ENCODE measurements around the gene SH3RF1. TPM values are rescaled to one million over a fixed set of nuclear protein-coding genes. Genes with fewer than 3 reads are reported as not detected.
"Not testable (repeated sequence)": the region's sequence is repeated elsewhere in the genome, so short reads cannot be mapped to it uniquely, and the experiment has no call there.

Gene SH3RF1
- total RNA-seq, 2 donors from 2014 or later = 66.1 to 76.6 TPM

GRCh38 chr4:169279108-169279507 lies 8.4 kb upstream of the SH3RF1 start:
- ATAC-seq (no peak), DNase-seq (no peak)
- intact Hi-C loops (cut with DNase I, micrococcal nuclease) = no loop called here

DNA sequence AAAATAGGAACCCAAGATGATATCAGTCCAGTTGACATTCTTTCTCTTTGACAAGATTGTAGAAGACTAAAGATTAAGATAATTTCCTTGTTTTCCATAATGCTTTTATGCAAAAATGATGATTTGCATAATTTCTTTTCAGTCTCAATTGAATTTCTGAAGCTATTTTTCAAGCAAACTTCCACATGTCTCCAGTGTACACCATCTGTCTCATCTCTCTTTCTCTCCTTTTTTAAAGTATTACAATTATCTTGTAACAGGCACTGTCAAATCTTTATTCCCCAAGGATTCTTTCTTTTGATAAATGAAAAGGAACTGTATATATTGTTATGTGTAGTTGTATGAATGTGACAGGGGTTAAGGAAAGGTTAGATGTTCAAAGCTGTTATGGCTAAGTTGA lies 7.9 kb upstream of the SH3RF1 start:
- DNase-seq (no peak), ATAC-seq (no peak)
- intact Hi-C loops (cut with DNase I, micrococcal nuclease) = no loop called here

GRCh38 chr4:169277838-169278237 lies 7.1 kb upstream of the SH3RF1 start:
- intact Hi-C loops (cut with DNase I, micrococcal nuclease); DNase-seq; ATAC-seq: not testable (repeated sequence)

GRCh38 chr4:169275180-169275579 lies 4.4 kb upstream of the SH3RF1 start:
- intact Hi-C loops (cut with DNase I, micrococcal nuclease) = no loop called here
- no peak for ATAC-seq
- DNase-seq = no peak

DNA sequence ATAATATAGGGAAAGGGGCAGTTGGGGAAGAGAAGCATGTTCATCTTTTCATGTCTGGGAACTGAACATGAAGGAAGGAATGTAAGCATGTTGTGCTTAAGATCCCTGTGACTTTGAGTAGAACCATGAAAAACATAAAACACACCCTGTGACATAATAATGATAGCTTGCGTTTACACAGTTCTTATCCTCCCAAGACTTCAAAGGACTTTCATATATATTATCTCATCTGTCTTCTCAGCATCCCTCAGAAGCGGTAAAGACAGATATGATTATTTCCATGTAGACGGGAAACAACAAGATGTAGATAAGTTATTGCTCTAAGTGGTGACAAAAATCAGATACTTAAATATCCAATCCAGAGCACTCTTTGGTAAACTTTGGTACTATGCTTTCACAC lies 3.3 kb upstream of the SH3RF1 start:
- ATAC-seq = no peak
- DNase-seq = no peak
- intact Hi-C loops (cut with DNase I, micrococcal nuclease) = no loop called here

DNA sequence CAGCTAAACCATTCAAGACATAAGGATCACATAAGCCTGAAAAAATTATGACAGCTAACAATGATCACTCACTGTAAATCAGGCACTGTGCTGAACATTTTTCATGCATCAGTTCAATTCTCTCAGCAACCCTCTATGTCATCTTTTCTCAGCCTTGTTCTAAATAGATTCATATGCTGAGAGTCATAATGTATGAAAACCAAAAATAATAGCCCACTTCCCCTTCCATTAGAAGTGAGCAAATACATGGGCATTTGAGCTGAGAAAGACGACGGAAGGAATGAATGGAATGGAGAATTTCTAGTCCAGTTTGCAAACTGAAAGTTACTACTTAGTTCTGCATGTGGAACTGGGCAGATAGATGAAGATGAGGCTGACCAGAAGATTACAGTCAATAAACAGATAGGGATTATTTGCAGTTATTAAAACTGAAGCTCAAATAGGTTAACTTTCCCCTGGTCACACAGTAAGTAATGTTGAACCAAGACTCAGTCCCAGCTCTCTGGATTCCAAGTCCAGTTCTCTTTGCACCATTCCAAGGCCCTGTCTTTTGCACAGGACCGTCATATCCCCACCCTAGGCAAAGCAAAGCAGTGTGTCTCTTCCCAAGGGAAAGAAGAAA lies 1.6 kb upstream of the SH3RF1 start:
- DNase-seq (no peak), ATAC-seq (no peak)
- intact Hi-C loops (cut with DNase I, micrococcal nuclease) = no loop called here

DNA sequence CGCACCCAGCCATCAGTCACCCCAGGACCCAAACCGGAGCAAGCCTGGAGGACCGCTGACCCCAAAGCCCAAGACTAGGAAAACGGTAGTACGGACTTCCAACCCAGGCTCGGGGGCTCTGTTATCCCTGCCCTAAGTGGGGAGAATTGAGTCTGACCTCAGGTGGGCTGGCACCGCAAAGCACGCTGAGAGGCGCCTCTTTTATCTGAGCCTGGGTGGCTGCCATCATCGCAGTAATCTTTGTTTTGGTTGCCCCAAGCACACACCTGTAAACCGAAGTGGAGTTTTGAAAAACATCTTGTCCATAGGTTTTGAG lies 894 bp upstream of the SH3RF1 start:
- intact Hi-C loops (cut with DNase I, micrococcal nuclease) = no loop called here
- ATAC-seq = no peak
- DNase-seq = peak in 1 of 2 donors; percentile 33

DNA sequence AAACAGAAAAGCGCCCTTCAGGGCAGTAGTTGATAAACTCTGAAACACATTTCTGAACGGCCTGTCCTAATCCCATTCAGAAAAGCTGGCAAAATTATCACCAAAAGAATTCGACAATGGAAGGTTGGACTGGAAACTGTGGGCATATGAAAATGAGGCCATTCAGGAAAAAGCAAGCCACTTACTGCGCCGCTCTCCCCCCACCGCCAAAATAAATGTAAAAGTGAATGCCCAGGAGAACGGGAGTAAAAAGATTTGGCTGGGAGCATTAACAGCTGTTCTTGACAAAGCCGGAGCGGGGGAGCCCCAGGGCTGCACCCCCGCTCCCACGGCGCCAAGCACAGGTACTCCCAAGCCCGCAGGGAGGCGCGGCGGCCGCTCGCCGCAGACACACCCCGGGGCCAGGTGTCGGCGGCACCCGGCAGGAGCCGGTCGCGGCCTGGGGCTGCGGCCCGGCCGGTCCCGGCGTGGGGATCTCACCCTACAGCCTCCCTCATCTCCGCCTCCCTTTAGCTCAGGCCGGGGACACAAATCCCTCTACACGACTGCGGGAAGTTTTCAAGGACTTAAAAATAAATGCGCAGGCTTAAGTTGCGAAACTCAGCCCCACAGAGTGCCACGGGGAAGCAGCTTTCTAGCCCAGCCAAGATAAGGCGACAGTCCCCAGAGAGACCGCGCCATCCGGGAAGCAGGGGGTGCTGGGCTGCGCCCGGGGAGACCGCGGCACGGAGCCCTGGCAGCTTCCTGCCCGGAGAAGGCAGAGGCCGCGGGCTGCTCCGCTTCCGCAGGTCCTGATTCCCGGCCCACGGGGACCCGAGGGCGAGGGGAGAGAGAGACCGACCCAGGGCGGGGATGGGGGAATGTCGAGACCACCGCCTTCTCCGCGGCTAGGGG lies 593 bp downstream of the SH3RF1 start:
- intact Hi-C loops (cut with DNase I, micrococcal nuclease) = loop anchor here in 1 of 2 donors (10.0 kb wide), 1 partner anchor 245 kb away; no protein-coding TSS in a partner anchor

DNA sequence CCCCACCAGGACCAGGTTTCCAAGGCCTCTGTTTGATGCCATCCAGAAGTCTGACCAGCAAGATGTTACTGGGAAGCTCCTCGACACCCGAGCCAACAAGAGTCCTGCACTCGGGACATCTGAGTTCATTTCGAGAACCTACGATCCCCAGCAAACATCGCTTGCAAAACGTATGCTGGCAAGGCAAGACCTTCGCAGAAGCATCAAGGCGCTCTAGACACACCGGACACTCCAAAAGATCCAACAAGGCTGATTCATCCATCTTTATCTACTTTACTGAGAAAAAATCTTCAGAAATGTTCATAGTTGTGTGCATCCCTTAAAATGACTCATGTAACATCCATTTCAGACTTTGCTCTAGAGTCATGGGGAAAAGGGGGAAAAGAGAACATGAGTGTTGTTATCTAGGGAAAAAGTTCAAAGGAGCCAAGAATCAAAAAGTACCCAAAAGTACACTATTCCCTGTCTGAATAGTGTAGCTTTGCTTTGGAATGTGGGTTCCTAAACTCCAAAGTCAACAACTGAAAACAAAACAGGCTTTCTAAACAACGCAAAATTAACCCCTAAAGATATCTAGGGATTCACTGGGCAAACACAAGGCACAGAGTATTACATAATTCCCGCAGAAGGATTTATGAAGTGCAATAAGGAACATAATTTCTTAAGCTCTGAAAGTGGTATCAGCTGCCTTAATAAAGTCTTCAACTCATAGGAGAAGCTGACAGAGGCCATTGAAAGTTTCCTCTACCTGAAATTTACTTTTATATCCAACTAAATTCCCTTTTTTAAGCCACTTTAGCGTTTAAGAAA lies 1.6 kb downstream of the SH3RF1 start:
- ATAC-seq (peak; percentile 61), DNase-seq (peak in 1 of 2 donors; percentile 29)
- intact Hi-C loops (cut with DNase I, micrococcal nuclease) = loop anchor here in 1 of 2 donors (10.0 kb wide), 1 partner anchor 244 kb away; no protein-coding TSS in a partner anchor

More for the DNA sequence above, 593 bp downstream of the SH3RF1 start:
- DNase-seq = peak; percentile 48 to 70
- ATAC-seq = peak; percentile 73

DNA sequence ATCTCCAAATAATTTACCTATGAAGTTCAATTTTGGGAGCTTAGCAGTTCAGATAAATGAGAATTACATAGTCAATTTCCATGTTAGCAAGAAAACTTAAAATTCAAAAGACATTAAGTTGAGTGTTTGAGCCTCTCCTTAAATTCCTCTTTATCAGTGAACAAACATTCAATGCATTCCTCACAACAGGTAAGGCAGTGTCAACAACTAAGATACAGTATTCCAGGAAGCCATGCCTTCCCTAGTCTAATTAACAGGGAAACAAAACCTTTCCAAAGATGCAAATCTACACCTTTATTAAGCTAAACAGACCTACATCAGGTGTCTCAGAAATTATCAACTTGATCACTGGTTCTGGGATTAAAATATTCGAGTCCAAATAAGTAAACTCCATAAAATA lies 3.7 kb downstream of the SH3RF1 start:
- intact Hi-C loops (cut with DNase I, micrococcal nuclease) = loop anchor here in 1 of 2 donors (10.0 kb wide), 1 partner anchor 242 kb away; no protein-coding TSS in a partner anchor
- no peak for ATAC-seq
- no peak for DNase-seq

DNA sequence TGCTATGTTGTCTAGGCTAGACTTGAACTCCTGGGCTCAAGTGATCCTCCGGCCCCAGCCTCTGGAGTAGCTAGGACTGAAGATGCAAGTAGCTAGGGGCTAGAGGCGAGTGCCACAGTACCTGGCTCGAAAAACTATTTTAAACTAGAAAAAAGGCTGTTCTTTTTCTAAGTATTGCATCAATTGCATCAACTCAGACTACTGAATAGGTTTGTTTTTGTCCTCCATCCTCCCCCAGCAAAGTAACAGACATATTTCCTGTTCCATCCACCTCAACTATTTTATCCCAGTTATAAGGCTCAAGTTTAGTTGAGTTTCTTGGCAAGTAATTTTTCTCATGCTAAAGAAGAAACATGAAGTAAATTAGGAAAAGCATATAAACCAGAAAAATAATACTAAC lies 4.1 kb downstream of the SH3RF1 start:
- intact Hi-C loops (cut with DNase I, micrococcal nuclease) = loop anchor here in 1 of 2 donors (10.0 kb wide), 1 partner anchor 242 kb away; no protein-coding TSS in a partner anchor
- no peak for ATAC-seq
- no peak for DNase-seq

- ATAC-seq = no peak
- DNase-seq = no peak
- intact Hi-C loops (cut with DNase I, micrococcal nuclease) = loop anchor here in 1 of 2 donors (10.0 kb wide), 1 partner anchor 241 kb away; no protein-coding TSS in a partner anchor
These were observed 4.7 kb downstream of the SH3RF1 start for GRCh38 chr4:169266081-169266480.

DNA sequence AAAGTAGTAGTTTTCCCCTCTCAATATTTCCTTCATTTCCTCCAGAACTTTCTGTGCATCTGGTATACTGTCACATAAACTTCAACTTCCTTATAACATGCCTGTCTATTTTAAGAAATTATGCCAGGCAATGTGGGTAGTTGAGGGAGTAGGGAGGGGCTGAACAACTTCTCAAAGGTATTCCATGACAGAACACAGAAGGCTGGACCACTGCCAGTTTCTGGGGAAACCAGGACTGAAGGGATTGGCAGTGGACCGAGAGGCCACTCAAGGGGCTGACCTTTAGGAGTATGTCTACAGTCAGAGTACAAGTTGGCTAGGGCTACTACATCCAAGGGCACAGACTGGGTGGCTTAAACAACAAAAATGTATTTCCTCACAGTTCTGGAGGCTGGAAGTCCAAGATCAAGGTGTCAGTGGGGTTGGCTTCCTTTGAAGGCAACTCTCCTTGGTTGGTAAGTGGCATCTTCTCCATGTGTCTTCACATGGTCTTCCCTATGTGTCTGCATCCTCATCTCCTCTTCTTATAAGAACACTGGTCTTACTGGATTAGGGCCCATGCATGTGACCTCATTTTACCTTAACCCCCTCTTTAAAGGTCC lies 6.9 kb downstream of the SH3RF1 start:
- ATAC-seq = peak; percentile 88
- intact Hi-C loops (cut with DNase I, micrococcal nuclease) = loop anchor here in 1 of 2 donors (10.0 kb wide), 1 partner anchor 239 kb away; no protein-coding TSS in a partner anchor
- DNase-seq = peak; percentile 81 to 90

DNA sequence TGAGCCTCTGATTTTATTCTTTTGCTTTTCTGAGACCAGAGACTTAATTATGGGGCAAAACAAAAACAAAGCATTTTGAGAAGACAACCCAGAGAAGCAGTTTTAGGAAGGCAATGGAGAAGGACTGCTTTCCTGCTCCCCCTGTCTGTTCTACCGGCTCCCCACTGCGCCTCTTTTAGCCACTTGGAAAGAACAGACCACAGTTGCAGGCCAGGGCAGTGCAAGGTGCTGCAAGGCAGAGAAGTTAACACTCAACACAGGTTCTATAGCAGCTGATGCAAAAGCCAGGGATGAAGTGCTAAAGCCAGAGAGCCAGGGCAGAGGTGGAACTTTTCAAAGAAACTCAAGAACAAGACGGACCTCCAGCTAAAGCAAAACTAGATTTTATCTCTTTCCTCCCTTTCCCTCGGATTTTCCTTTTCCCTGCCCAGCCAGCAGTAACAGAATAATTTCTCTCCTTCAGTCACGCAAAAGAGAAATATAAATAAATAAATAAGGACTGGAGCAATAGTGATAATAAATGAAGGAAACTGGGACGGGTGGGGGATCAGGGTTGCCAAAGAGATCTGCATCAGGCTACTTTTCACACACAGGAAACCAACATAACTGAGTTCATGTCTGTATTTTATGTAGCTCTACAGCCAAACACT lies 10.4 kb downstream of the SH3RF1 start:
- DNase-seq (no peak), ATAC-seq (no peak)
- intact Hi-C loops (cut with DNase I, micrococcal nuclease) = loop anchor here in 1 of 2 donors (10.0 kb wide), 1 partner anchor 236 kb away; no protein-coding TSS in a partner anchor

- intact Hi-C loops (cut with DNase I, micrococcal nuclease) = no loop called here
- no peak for DNase-seq
- no peak for ATAC-seq
These were observed 11.5 kb downstream of the SH3RF1 start for GRCh38 chr4:169259271-169259670.

DNA sequence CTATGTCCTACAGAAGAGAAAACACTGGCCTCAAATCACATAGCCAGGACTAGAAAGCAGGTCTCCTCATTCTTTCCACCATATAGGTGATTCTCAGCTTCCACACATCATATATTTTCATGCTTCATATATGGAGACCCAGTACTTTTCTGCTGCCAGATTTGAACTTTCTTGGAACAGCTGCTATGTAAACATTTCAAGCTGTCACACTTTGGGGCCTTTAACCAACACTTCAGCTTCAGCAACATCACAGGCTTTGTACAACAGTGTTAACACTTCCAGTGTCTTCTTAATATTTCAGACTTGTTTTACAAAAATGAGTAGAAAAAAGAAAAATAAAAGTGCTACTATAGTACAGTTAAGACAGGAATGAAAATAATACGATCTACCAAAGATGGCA lies 12.6 kb downstream of the SH3RF1 start:
- intact Hi-C loops (cut with DNase I, micrococcal nuclease) = no loop called here
- DNase-seq = no peak
- no peak for ATAC-seq

DNA sequence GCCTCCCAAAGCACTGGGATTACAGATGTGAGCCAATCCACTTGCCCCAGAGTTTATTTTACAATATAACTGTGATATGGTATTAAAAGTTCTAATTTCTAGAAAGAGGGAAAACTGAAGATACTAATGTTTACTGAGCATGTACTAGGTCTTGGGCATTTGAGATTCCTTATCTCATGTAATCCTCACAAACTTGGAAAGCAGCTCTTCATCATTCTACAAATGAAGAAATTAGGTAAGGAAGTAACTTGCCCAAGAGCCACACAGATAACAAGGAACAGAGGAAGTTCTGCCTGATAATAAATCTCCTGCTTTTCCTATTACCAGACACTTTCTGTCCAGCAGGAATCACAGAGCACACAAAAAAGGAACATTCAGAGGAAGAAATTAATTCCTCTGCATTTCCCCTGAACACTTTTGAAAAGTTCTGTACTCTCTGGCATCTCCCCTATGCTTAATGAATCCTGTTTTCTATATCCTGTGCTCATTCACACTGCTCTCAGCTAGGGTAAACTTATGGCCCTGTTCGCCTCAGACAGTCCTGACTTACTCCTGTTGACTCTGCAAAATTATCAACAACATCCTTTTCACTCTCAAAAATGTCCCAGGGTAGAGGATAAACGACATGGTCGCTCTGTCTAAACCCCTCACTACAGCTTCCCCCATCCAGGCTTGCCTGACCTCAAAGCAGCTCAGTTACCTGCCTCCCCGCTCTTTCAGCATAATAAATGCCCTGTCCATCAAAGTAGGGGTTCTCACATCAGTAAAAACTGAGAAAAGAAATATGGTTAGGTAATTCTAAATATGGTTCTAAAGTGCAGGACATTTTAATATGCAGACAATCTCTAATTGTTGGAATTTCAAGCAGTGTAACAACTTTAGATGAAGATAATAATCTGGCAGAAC lies 13.6 kb downstream of the SH3RF1 start:
- no peak for DNase-seq
- peak; percentile 32 for ATAC-seq
- intact Hi-C loops (cut with DNase I, micrococcal nuclease) = no loop called here
